ENCODE results near the gene OR10A6.

The OR10A6 gene

DNA sequence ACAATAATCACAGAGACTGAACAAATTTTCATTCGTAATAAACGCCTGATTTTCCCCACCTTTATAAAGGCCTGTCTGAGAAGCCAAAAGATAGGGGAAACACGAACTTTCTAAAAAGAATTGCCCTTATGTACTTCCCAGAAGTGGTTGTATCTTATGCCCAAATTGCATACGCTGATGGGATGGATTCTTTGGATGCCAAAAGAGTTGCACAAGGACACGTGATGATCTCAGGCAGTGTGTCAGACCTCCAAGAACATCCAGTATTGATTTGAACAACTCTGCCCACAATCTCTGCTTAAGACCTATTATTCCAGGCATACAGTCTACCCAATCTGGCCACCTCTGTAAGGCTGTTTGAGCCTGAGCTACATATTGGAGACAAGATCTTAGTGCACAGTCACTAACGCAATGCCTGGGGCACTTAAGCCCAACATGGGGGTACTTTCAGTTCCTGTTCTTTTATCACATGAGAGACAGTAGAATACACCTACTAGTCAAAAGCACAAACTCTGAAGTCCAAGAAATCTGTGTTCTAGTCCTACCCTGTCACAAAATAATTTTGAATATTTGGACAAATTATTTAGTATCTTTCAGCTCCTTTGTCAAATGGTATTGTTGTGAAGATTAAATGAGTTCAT is 38.9 kb downstream of the OR10A6 start:
- TF ChIP-seq, protein P1, sequence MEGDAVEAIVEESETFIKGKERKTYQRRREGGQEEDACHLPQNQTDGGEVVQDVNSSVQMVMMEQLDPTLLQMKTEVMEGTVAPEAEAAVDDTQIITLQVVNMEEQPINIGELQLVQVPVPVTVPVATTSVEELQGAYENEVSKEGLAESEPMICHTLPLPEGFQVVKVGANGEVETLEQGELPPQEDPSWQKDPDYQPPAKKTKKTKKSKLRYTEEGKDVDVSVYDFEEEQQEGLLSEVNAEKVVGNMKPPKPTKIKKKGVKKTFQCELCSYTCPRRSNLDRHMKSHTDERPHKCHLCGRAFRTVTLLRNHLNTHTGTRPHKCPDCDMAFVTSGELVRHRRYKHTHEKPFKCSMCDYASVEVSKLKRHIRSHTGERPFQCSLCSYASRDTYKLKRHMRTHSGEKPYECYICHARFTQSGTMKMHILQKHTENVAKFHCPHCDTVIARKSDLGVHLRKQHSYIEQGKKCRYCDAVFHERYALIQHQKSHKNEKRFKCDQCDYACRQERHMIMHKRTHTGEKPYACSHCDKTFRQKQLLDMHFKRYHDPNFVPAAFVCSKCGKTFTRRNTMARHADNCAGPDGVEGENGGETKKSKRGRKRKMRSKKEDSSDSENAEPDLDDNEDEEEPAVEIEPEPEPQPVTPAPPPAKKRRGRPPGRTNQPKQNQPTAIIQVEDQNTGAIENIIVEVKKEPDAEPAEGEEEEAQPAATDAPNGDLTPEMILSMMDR (IDR thresholded peaks at IDR 0.05; ENCODE audit: borderline replicate concordance, control extremely low read depth, extremely low read depth, insufficient read depth, missing control alignments) = no peak
- DNase-seq (ENCODE audit: low spot score) = no peak
- in situ Hi-C loops (cut with MboI; ENCODE audit: low sequenced_read_pairs, unreplicated experiment) = loop anchor here (10.0 kb wide), 1 partner anchor 93 kb away; the partner anchor contains the start of gene EIF3F

DNA sequence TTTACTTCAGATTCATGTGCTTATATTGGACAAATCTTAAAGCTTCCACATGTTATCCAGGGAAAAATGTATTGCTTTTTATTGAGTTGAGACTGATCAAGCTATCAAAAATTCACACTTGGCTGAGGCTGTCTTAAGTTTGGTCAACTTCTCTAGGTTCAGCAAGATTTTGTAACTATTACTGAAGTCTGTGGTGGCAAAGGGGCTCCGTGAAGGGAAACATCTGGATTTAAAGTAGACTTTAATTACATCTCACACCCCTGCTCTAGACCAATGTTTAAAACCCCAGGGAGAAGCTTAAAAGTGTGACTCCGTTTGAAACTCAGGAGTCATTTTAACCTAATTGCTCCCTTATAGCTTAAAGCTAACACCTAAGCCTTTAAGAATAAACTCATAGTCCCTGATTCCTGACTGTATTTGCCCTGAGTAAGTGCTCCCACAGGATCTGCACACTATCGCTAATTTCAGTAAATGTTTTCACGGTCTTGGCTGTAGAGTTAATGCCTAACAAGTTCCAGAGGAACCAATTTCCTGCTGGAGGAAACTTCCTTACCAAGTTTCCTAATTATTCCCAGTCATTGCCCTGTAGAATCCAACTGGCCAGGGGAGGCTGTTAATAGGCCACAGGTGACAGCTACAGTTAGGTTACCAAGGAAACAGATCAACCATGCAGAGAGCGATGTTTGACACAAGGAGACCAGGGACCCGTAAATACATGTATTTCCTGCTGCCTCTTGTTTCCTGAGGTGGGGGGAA is 40.5 kb downstream of the OR10A6 start:
- in situ Hi-C loops (cut with MboI; ENCODE audit: low sequenced_read_pairs, unreplicated experiment) = loop anchor here (10.0 kb wide), 1 partner anchor 94 kb away; the partner anchor contains the start of gene EIF3F
- DNase-seq (ENCODE audit: low spot score) = no peak
- TF ChIP-seq, protein P1 (IDR thresholded peaks at IDR 0.05; ENCODE audit: borderline replicate concordance, control extremely low read depth, extremely low read depth, insufficient read depth, missing control alignments) = no peak

DNA sequence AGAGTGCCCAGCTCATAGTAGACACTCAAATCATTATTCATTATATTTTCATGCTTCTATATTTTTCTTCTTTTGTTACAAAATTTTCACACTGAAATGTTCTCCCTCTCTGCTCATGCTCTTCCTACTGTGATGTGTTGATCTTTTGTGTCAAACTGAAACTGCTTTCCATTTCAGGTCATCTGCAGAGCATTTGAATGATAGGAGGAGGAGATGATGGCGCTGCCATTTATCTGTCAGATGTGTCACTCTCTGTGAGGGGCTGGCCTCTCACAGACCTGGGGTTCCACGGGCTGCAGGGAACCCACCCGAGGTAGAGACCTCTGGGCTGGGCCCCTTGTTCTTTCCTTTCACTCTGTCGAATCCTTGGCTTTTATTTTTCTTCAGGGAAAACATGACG is 41.1 kb downstream of the OR10A6 start:
- TF ChIP-seq, protein P1 (IDR thresholded peaks at IDR 0.05; ENCODE audit: borderline replicate concordance, control extremely low read depth, extremely low read depth, insufficient read depth, missing control alignments) = no peak
- DNase-seq (ENCODE audit: low spot score) = peak; percentile 24
- in situ Hi-C loops (cut with MboI; ENCODE audit: low sequenced_read_pairs, unreplicated experiment) = loop anchor here (10.0 kb wide), 1 partner anchor 95 kb away; the partner anchor contains the start of gene EIF3F

DNA sequence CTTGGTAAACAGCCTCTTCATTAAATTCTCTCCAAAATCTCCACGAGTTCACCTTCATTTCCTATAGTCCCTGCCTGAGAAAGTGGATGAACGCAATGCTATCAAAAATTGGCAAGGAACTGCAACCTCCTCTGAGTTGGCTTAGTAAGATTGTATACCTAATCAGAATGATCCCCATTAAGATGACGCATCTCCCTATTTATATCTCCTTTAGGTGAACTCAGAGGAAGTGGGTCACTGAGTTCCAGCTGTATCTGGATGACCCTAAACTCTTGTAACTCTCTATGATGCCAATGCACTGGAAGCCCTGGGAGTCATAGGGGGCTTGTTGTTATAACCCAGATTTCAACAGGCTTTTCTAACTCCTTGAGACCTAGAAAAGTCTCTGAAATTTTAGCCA is 48.2 kb downstream of the OR10A6 start:
- TF ChIP-seq, protein P1 (IDR thresholded peaks at IDR 0.05; ENCODE audit: borderline replicate concordance, control extremely low read depth, extremely low read depth, insufficient read depth, missing control alignments) = no peak
- no peak for DNase-seq (ENCODE audit: low spot score)
- in situ Hi-C loops (cut with MboI; ENCODE audit: low sequenced_read_pairs, unreplicated experiment) = no loop called here
